Neuronal stem cell (in vitro differentiated cells): ENCODE measurements around the gene B4GALT5.
"Not testable (repeated sequence)": the region's sequence is repeated elsewhere in the genome, so short reads cannot be mapped to it uniquely, and the experiment has no call there.

Experiments used
- DNase-seq: peaks from one replicate; pipeline ENCODE4 v3.0.0-alpha.2; 2013; ENCODE audit warnings: low spot score
- H2AFZ ChIP-seq: one replicate; pipeline ENCODE4 v1.6.1; 2013; ENCODE audit warnings: mild to moderate bottlenecking, low read length, inconsistent platforms
- H2AK5ac ChIP-seq: 2 replicates; pipeline ENCODE4 v1.6.1; 2013; ENCODE audit warnings: low read depth, mild to moderate bottlenecking, inconsistent platforms, low read length, moderate library complexity, mixed read lengths
- H2BK120ac ChIP-seq: 2 replicates; pipeline ENCODE4 v1.6.1; 2013; ENCODE audit warnings: low read depth, mild to moderate bottlenecking, inconsistent platforms, low read length, moderate library complexity, mixed read lengths
- H2BK12ac ChIP-seq: one replicate; pipeline ENCODE4 v1.6.1; 2013; ENCODE audit warnings: low read length, inconsistent platforms
- H2BK15ac ChIP-seq: 2 replicates; pipeline ENCODE4 v1.6.1; 2013; ENCODE audit warnings: mild to moderate bottlenecking, low read length, inconsistent platforms, mixed read lengths
- H2BK5ac ChIP-seq: one replicate; pipeline ENCODE4 v1.6.1; 2013; ENCODE audit warnings: inconsistent platforms, mild to moderate bottlenecking, low read length, moderate library complexity
- H3K14ac ChIP-seq: one replicate; pipeline ENCODE4 v1.6.1; 2013; ENCODE audit warnings: low read length, inconsistent platforms
- H3K18ac ChIP-seq: 2 replicates; pipeline ENCODE4 v1.6.1; 2013; ENCODE audit warnings: low read length, inconsistent platforms
- H3K23ac ChIP-seq: 2 replicates; pipeline ENCODE4 v1.6.1; 2013; ENCODE audit warnings: low read depth, mild to moderate bottlenecking, mixed read lengths, low read length, inconsistent platforms; ENCODE audit not compliant: poor library complexity
- H3K27ac ChIP-seq: replicated peaks from 3 replicates; pipeline ENCODE4 v1.5.1; 2013; ENCODE audit warnings: low read length, inconsistent platforms
- H3K27me3 ChIP-seq, 3 experiments: 2 replicates each; pipeline ENCODE4 v1.6.1; 2013; ENCODE audit warnings: low read length in 3 of 3, mild to moderate bottlenecking in 2 of 3, inconsistent platforms in 1 of 3, low read depth in 1 of 3, mixed read lengths in 1 of 3, moderate library complexity in 1 of 3; ENCODE audit not compliant: control insufficient read depth in 3 of 3, insufficient read depth in 3 of 3
- H3K36me3 ChIP-seq, 2 donors: replicated peaks in 1 of 2; 2 replicates each; pipeline ENCODE4 v1.6.1; 2013; ENCODE audit warnings: low read length in 2 of 2; ENCODE audit not compliant: control insufficient read depth in 2 of 2, insufficient read depth in 2 of 2
- H3K4ac ChIP-seq: 2 replicates; pipeline ENCODE4 v1.6.1; 2013; ENCODE audit warnings: inconsistent platforms, mild to moderate bottlenecking, low read length, moderate library complexity
- H3K4me1 ChIP-seq, 2 donors: 1 replicate in 1 of 2; 2 replicates in 1 of 2; pipeline ENCODE4 v1.6.1; 2013; ENCODE audit warnings: low read length in 2 of 2, low read depth in 1 of 2; ENCODE audit not compliant: control insufficient read depth in 2 of 2, insufficient read depth in 1 of 2
- H3K4me2 ChIP-seq: one replicate; pipeline ENCODE4 v1.6.1; 2013; ENCODE audit warnings: mild to moderate bottlenecking, low read length, inconsistent platforms; ENCODE audit not compliant: insufficient read depth, poor library complexity, severe bottlenecking
- H3K4me3 ChIP-seq, 2 donors: 2 replicates each; pipeline ENCODE4 v1.5.1; 2013; ENCODE audit warnings: low read length in 2 of 2, mild to moderate bottlenecking in 2 of 2, inconsistent platforms in 1 of 2, moderate library complexity in 1 of 2
- H3K79me1 ChIP-seq: one replicate; pipeline ENCODE4 v1.6.1; 2013; ENCODE audit warnings: low read depth, mild to moderate bottlenecking, inconsistent platforms, low read length, moderate library complexity
- H3K9ac ChIP-seq: one replicate; pipeline ENCODE4 v1.6.1; 2013; ENCODE audit warnings: mild to moderate bottlenecking, low read depth, low read length, inconsistent platforms; ENCODE audit not compliant: poor library complexity
- H3K9me3 ChIP-seq, 2 donors: replicated peaks in 1 of 2; 2 replicates each; pipeline versions ENCODE3 to v1.6.1; 2013; ENCODE audit warnings: low read length in 2 of 2, mild to moderate bottlenecking in 2 of 2, inconsistent platforms in 1 of 2, low read depth in 1 of 2, mixed read lengths in 1 of 2, moderate library complexity in 1 of 2; ENCODE audit not compliant: control insufficient read depth in 2 of 2, insufficient read depth in 1 of 2
- H4K8ac ChIP-seq: one replicate; pipeline ENCODE4 v1.6.1; 2013; ENCODE audit warnings: low read depth, mild to moderate bottlenecking, inconsistent platforms, low read length, moderate library complexity
- H4K91ac ChIP-seq: one replicate; pipeline ENCODE4 v1.6.1; 2013; ENCODE audit warnings: low read length, low read depth, mild to moderate bottlenecking, inconsistent platforms; ENCODE audit not compliant: poor library complexity
- WGBS, 2 donors: extraction: QIAGEN DNeasy Blood & Tissue Kit; methylation state at CpG; one replicate each; pipeline ENCODE4 v1.1.7; 2013; ENCODE audit warnings: missing lambda C conversion rate in 2 of 2, mixed read lengths in 1 of 2; ENCODE audit not compliant: insufficient read length in 2 of 2, insufficient replicate concordance in 1 of 2; ENCODE audit errors: extremely low coverage in 2 of 2; 5-methylcytosine and 5-hydroxymethylcytosine counted together

Gene B4GALT5

GRCh38 chr20:49721326-49721725 is 7.6 kb upstream of the B4GALT5 start:
- H3K4me3 ChIP-seq, H3K4me2 ChIP-seq, H3K14ac ChIP-seq, H2BK15ac ChIP-seq, H2BK120ac ChIP-seq, H3K9ac ChIP-seq, H2AK5ac ChIP-seq, H4K91ac ChIP-seq, DNase-seq, H3K79me1 ChIP-seq, H2BK12ac ChIP-seq, H3K4me1 ChIP-seq, H2BK5ac ChIP-seq, H4K8ac ChIP-seq, H2AFZ ChIP-seq, H3K36me3 ChIP-seq, H3K23ac ChIP-seq, H3K4ac ChIP-seq, H3K9me3 ChIP-seq, H3K27me3 ChIP-seq, H3K27ac ChIP-seq, H3K18ac ChIP-seq: not testable (repeated sequence)
- WGBS, 2 donors, result no CpG with 5 or more reads among the region's 12 CpGs

- no CpG with 5 or more reads among the region's 7 CpGs for WGBS, 2 donors
- Histone ChIP-seq H2AK5ac (no peak overlapping the region), H2BK120ac (no peak overlapping the region), H2BK15ac (no peak overlapping the region), H3K23ac (no peak overlapping the region), H3K4me2 (no peak overlapping the region), H3K36me3 (peaks cover 0 to 4% of the 10 kb centered on the region in 2 donors), H3K4ac (no peak overlapping the region), H3K27me3 (no peaks in the 10 kb centered on the region), H2BK5ac (no peak overlapping the region), H2AFZ (no peak overlapping the region), H3K4me3 (no peak overlapping the region), H3K4me1 (peaks cover 7 to 15% of the 10 kb centered on the region in 2 donors), H3K9me3 (no peaks in the 10 kb centered on the region), H3K27ac (no peak overlapping the region), H2BK12ac (no peak overlapping the region), H3K79me1 (peaks cover 9% of the 10 kb centered on the region), H4K8ac (no peak overlapping the region), H3K14ac (no peak overlapping the region), H3K9ac (no peak overlapping the region), H3K18ac (no peak overlapping the region), H4K91ac (no peak overlapping the region)
- no peak for DNase-seq
Observed at GRCh38 chr20:49715466-49715865, 1.8 kb upstream of the B4GALT5 start.

- H3K9ac ChIP-seq, result peak overlapping the region; percentile 94
- H3K23ac ChIP-seq, result peak overlapping the region; percentile 87
- H3K4me1 ChIP-seq, result peaks cover 7 to 15% of the 10 kb centered on the region in 2 donors
- DNase-seq, result no peak
- no peak overlapping the region for H2BK120ac ChIP-seq
- H3K79me1 ChIP-seq, result peaks cover 9% of the 10 kb centered on the region
- peak overlapping the region; percentile 84 to 87 for H3K4me3 ChIP-seq
- H3K18ac ChIP-seq, result peak overlapping the region; percentile 98
- peak overlapping the region; percentile 97 for H2BK5ac ChIP-seq
- peak overlapping the region; percentile 81 for H2AFZ ChIP-seq
- no peak overlapping the region for H3K14ac ChIP-seq
- no peak overlapping the region for H2BK12ac ChIP-seq
- H3K4ac ChIP-seq, result no peak overlapping the region
- H2BK15ac ChIP-seq, result peak overlapping the region; percentile 57
- H3K27me3 ChIP-seq, result no peaks in the 10 kb centered on the region
- H3K9me3 ChIP-seq, result no peaks in the 10 kb centered on the region
- whole genome bisulfite sequencing, 2 donors, result no CpG with 5 or more reads among the region's 71 CpGs
- H3K27ac ChIP-seq, result peak overlapping the region; percentile 80
- H3K36me3 ChIP-seq, result peaks cover 0 to 8% of the 10 kb centered on the region in 2 donors
- no peak overlapping the region for H4K8ac ChIP-seq
- H2AK5ac ChIP-seq, result peak overlapping the region; percentile 74
- H3K4me2 ChIP-seq, result peak overlapping the region; percentile 76
- H4K91ac ChIP-seq, result no peak overlapping the region
Observed at GRCh38 chr20:49712996-49713752, 504 bp downstream of the B4GALT5 start.

- no peak overlapping the region for H3K27ac ChIP-seq
Observed at GRCh38 chr20:49712646-49712995, 1.1 kb downstream of the B4GALT5 start.

More at GRCh38 chr20:49712646-49712995, 1.1 kb downstream of the B4GALT5 start:
- Histone ChIP-seq H2BK5ac (peak overlapping the region; percentile 97), H2AK5ac (no peak overlapping the region), H3K4me3 (peak overlapping the region; percentile 84 to 87), H3K23ac (no peak overlapping the region), H3K4me1 (peaks cover 2 to 15% of the 10 kb centered on the region in 2 donors), H3K79me1 (peaks cover 9% of the 10 kb centered on the region), H3K4me2 (peak overlapping the region; percentile 76), H4K8ac (no peak overlapping the region), H2BK12ac (no peak overlapping the region), H3K36me3 (peaks cover 0 to 8% of the 10 kb centered on the region in 2 donors), H2AFZ (peak overlapping the region; percentile 81), H3K4ac (no peak overlapping the region), H4K91ac (no peak overlapping the region), H2BK15ac (no peak overlapping the region), H3K14ac (no peak overlapping the region), H2BK120ac (no peak overlapping the region), H3K18ac (peak overlapping the region; percentile 98), H3K9ac (peak overlapping the region; percentile 94), H3K27me3 (no peaks in the 10 kb centered on the region), H3K9me3 (no peaks in the 10 kb centered on the region)
- no CpG with 5 or more reads among the region's 6 CpGs for WGBS, 2 donors
- no peak for DNase-seq
